Metanephros (tissue), 2 donors: Measurements from ENCODE around the gene PCSK7. TPM values are rescaled to one million over a fixed set of nuclear protein-coding genes. Genes with fewer than 3 reads are reported as not detected.

Experiments used
- small RNA-seq: library from RNA; depleted of rRNA; stranded (forward); fragments of <200 nt; gene quantifications from one replicate; pipeline ENCODE3, GENCODE V24; 2014; ENCODE audit warnings: low replicate concordance
- total RNA-seq: library from RNA; depleted of rRNA; stranded (reverse); fragments of >200 nt; gene quantifications from one replicate; pipeline ENCODE4 v1.2.3, GENCODE V29; 2014

The PCSK7 gene
- total RNA-seq: 36.6 TPM

GRCh38 chr11:117231842-117232091, at the start of gene PCSK7:
Gene PCSK7 (minus strand): TSS chr11:117232073. CDS start chr11:117229844, 2,229 bp downstream.

DNA sequence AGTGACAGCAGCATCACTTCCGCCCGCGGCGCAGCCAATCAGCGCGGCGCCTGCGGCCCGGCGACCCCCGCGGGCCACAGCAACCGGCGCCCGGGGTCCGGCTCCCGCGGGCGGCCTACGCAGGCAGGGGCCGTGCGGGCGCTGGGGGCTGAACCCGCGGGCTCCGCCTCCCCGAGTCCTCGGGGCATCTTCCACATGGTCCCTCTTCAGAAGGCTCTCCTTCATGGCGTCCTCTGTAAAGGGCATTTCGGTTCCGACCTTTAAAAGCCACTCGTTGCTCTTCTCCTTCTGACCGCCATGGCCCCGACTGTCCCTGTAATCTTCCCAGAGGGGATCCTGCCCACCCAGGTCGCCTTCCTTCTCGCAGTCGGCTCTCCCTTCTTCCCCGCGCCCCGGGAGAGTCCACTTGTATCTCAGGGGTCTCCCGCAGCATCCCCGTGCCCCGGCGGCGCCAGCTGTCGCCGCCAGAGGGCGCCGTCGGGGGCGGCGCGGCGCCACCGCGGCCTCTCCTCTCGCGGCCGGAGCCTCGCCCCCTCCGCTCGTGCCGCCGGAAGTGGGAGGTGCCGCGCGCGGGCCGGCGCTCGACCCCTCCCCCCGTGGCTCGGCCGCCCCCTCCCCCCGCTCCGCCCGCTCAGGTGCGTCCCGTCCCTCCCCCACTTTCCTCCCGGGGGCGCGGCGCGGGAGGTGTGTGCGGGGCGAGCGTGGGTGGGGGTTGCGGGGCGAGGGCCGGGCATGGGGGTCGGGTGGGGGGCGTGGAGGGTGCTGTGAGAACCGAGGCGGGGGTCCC, 412 bp upstream of the PCSK7 start, which contains the start of gene RNF214:
Gene RNF214 (plus strand): TSS at position 580 of the 787 bp plus-strand sequence. CDS start 1,602 bp downstream, outside the sequence.

GRCh38 chr11:117199053-117199915, 32.6 kb downstream of the PCSK7 start, which contains the start of gene TAGLN:
Gene TAGLN (plus strand): TSS chr11:117199370. CDS start chr11:117203014, 3,644 bp downstream.

GRCh38 chr11:117178210-117179034, 53.5 kb downstream of the PCSK7 start, which contains the start of gene SIDT2:
Gene SIDT2 (plus strand): TSS chr11:117178743. CDS start chr11:117179264, 521 bp downstream.

Small RNA genes lying within 50 kb of the gene (small RNA-seq; reads per million reads assigned to genes)
- not detected for gene RF00564

Other genes starting within 250 kb of the PCSK7 start
- 37.4 TPM for gene SIK3, start 133.6 kb downstream of the PCSK7 start, total RNA-seq
- gene PAFAH1B2, start 87.8 kb downstream of the PCSK7 start, total RNA-seq: 74.0 TPM
- gene SIDT2, start 53.3 kb downstream of the PCSK7 start, total RNA-seq: 39.8 TPM
- 150 TPM for gene TAGLN, start 32.7 kb downstream of the PCSK7 start, total RNA-seq
- gene RNF214, start 598 bp upstream of the PCSK7 start, total RNA-seq: 25.4 TPM
- gene BACE1-AS, start 59.3 kb upstream of the PCSK7 start, total RNA-seq: 6.8 TPM
- 27.8 TPM for gene BACE1, start 84.2 kb upstream of the PCSK7 start, total RNA-seq
- 26.4 TPM for gene CEP164, start 95.8 kb upstream of the PCSK7 start, total RNA-seq